Calu3 (cell line): Measurements from ENCODE around the gene SNX20. TPM values are rescaled to one million over a fixed set of nuclear protein-coding genes. Genes with fewer than 3 reads are reported as not detected.

Source experiments
- BruUV-seq: library from RNA; stranded (reverse); fragments of 400-500 nt; replicated peaks from 2 replicates; lab custom pipeline; 2021; lab: Mats Ljungman, UMichigan
- CTCF ChIA-PET: fragments of 300-600 bp; sonication (Branson Sonifier 250); formaldehyde crosslinking; loops from one replicate; lab custom pipeline; 2022; ENCODE audit warnings: antibody characterized with exemption; lab: Charles Lee
- DNase-seq: peaks from one replicate; pipeline ENCODE4 v3.0.0; 2022
- H3K27ac Mint-ChIP-seq: one replicate; pipeline ENCODE4 v1.8.0; 2022; ENCODE audit warnings: mixed read lengths; ENCODE audit not compliant: unreplicated experiment
- H3K27me3 Mint-ChIP-seq: one replicate; pipeline ENCODE4 v1.8.0; 2022; ENCODE audit warnings: mixed read lengths; ENCODE audit not compliant: unreplicated experiment
- H3K36me3 Mint-ChIP-seq: one replicate; pipeline ENCODE4 v1.8.0; 2022; ENCODE audit warnings: mild to moderate bottlenecking, moderate library complexity, mixed read lengths; ENCODE audit not compliant: insufficient read depth, unreplicated experiment
- H3K4me1 Mint-ChIP-seq: one replicate; pipeline ENCODE4 v1.8.0; 2022; ENCODE audit warnings: mild to moderate bottlenecking, low read depth, mixed read lengths; ENCODE audit not compliant: unreplicated experiment
- H3K4me3 Mint-ChIP-seq: one replicate; pipeline ENCODE4 v1.8.0; 2022; ENCODE audit warnings: mild to moderate bottlenecking, low read depth, moderate library complexity, mixed read lengths; ENCODE audit not compliant: unreplicated experiment
- H3K9me3 Mint-ChIP-seq: one replicate; pipeline ENCODE4 v1.8.0; 2022; ENCODE audit warnings: low read depth, mixed read lengths; ENCODE audit not compliant: unreplicated experiment
- CTCF ChIP-seq: fragments of 200-600 bp; IDR thresholded peaks from one replicate; pipeline ENCODE4 v1.8.0; 2022; ENCODE audit warnings: antibody characterized with exemption; ENCODE audit not compliant: unreplicated experiment
- intact Hi-C: fragments of 100-400 bp; cut with micrococcal nuclease; formaldehyde crosslinking; loops from one replicate; pipeline ENCODE4 v1.10.0; 2022; ENCODE audit not compliant: unreplicated experiment
- total RNA-seq: library from RNA; stranded (reverse); gene quantifications from 2 replicates; pipeline ENCODE4 v1.2.3, GENCODE V29; 2022

Gene SNX20
- total RNA-seq, 1 experiment from 2014 or later, result not detected

- Mint-ChIP-seq H3K9me3 (no peaks in the 10 kb centered on the region), H3K4me3 (no peak overlapping the region), H3K27ac (no peak overlapping the region), H3K27me3 (peaks cover 78% of the 10 kb centered on the region), H3K4me1 (no peaks in the 10 kb centered on the region), H3K36me3 (no peaks in the 10 kb centered on the region)
- CTCF ChIA-PET, result no interaction called here
- no TSS peak for BruUV-seq
- intact Hi-C loops, result no loop called here
- no peak for DNase-seq
- no peak for TF ChIP-seq CTCF
Measured at GRCh38 chr16:50622029-50622428, 59.1 kb downstream of the SNX20 start.

Other genes starting within 250 kb of the SNX20 start
- gene NKD1, start 132.9 kb downstream of the SNX20 start, total RNA-seq, result 0.20 and 0.31 TPM in 2 replicates
- gene NOD2, start 12.3 kb upstream of the SNX20 start, total RNA-seq, result 0.87 and 1.1 TPM in 2 replicates
- 29.2 and 31.8 TPM in 2 replicates for gene CYLD, start 60.8 kb upstream of the SNX20 start, total RNA-seq